LNCaP clone FGC (cell line): ENCODE data around the gene CLPTM1L.
"Not testable (repeated sequence)": the region's sequence is repeated elsewhere in the genome, so short reads cannot be mapped to it uniquely, and the experiment has no call there.

Experiments used
- DNase-seq: peaks from one replicate; pipeline ENCODE4 v3.0.0-alpha.2; 2011; ENCODE audit warnings: low read depth
- H3K4me3 ChIP-seq: 2 replicates; pipeline ENCODE4 v1.5.1; 2011; ENCODE audit warnings: mild to moderate bottlenecking, low read depth, low read length, control low read depth
- TF ChIP-seq, protein P1 (sequence below): IDR thresholded peaks from 2 replicates; pipeline ENCODE4 v1.5.1; 2012; ENCODE audit warnings: mild to moderate bottlenecking; ENCODE audit not compliant: control insufficient read depth, insufficient read depth; ENCODE audit errors: extremely low read depth

CLPTM1L gene

DNA sequence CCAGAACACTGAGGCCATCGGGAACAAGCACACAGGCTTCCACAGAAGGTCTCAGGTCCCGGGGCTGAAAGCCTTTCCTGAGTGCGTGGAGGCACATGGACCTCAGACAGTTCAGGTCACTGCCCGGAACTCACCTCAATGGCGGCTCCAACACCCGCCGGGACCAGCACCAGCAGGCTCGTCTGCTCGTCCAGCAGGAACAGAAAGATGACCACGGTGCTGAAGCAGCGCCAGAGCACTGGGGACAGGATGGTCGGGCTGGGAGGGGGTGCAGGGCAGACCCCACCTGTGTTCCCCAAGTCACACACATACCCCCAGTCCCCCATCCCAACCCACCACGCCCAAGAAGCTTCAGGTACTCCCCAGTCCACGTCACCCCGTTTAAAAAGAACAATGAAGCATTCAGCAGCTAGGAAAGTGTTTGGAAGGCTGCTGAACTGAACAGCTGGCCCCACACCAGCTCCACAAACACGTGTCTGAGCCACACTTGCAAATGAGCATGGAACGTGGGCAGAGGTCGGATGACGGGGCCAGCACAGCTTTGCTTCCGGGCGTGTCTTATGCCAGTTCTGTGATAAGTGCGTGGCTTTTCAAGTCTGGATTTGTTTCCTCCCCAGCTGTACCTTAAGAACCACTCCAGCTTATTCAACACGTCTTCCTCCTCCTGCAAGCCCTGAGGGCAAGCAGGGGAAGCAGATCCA lies 14.6 kb downstream of the CLPTM1L start:
- no peak for DNase-seq
- TF ChIP-seq, protein P1, sequence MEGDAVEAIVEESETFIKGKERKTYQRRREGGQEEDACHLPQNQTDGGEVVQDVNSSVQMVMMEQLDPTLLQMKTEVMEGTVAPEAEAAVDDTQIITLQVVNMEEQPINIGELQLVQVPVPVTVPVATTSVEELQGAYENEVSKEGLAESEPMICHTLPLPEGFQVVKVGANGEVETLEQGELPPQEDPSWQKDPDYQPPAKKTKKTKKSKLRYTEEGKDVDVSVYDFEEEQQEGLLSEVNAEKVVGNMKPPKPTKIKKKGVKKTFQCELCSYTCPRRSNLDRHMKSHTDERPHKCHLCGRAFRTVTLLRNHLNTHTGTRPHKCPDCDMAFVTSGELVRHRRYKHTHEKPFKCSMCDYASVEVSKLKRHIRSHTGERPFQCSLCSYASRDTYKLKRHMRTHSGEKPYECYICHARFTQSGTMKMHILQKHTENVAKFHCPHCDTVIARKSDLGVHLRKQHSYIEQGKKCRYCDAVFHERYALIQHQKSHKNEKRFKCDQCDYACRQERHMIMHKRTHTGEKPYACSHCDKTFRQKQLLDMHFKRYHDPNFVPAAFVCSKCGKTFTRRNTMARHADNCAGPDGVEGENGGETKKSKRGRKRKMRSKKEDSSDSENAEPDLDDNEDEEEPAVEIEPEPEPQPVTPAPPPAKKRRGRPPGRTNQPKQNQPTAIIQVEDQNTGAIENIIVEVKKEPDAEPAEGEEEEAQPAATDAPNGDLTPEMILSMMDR: no peak
- no peak overlapping the region for H3K4me3 ChIP-seq

DNA sequence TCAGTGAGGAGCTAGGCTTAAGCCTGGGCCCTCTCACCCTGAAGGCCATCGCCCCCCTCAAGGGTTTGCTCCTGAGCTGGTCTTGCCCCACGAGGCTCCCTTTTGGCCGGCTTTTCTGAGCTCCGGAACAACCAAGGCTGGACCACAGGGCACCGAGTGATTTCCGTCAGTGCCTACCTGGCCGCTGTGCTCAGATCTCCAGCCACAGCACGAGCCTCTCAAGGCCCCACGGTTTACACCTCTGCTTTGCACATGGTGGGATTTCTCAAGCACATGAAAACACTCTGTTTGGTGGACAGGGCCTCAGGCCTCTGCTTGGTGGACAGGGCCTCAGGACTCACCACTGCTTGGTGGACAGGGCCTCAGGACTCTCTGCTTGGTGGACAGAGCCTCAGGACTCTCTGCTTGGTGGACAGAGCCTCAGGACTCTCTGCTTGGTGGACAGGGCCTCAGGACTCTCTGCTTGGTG lies 15.8 kb downstream of the CLPTM1L start:
- TF ChIP-seq, protein P1: no peak
- no peak overlapping the region for H3K4me3 ChIP-seq
- no peak for DNase-seq

DNA sequence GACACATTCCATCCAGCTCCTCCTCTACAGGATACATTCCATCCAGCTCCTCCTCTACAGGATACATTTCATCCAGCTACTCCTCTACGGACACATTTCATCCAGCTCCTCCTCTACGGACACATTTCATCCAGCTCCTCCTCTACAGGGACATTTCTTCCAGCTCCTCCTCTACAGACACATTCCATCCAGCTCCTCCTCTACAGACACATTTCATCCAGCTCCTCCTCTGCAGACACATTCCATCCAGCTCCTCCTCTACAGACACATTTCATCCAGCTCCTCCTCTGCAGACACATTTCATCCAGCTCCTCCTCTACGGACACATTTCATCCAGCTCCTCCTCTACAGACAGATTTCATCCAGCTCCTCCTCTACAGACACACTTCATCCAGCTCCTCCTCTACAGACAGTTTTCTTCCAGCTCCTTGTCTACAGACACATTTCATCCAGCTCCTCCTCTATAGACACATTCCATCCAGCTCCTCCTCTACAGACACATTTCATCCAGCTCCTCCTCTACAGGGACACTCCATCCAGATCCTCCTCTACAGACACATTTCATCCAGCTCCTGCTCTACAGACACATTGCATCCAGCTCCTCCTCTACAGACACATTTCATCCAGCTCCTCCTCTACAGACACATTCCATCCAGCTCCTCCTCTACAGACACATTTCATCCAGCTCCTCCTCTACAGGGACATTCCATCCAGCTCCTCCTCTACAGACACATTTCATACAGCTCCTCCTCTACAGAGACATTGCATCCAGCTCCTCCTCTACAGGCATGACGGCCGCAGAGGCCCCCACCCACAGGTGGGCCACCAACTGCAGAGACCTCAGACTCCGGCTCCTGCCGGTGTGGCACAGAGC lies 16.4 kb downstream of the CLPTM1L start:
- DNase-seq, H3K4me3 ChIP-seq: not testable (repeated sequence)

DNA sequence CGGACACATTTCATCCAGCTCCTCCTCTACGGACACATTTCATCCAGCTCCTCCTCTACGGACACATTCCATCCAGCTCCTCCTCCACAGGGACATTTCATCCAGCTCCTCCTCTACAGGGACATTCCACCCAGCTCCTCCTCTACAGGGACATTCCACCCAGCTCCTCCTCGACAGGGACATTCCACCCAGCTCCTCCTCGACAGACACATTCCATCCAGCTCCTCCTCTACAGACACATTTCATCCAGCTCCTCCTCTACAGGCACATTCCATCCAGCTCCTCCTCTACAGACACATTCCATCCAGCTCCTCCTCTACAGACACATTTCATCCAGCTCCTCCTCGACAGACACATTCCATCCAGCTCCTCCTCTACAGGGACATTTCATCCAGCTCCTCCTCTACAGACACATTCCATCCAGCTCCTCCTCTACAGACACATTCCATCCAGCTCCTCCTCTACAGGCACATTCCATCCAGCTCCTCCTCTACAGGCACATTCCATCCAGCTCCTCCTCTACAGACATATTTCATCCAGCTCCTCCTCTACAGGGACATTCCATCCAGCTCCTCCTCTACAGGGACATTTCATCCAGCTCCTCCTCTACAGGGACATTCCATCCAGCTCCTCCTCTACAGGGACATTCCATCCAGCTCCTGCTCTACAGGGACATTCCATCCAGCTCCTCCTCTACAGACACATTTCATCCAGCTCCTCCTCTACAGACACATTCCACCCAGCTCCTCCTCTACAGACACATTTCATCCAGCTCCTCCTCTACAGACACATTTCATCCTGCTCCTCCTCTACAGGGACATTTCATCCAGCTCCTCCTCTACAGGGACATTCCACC lies 17.8 kb downstream of the CLPTM1L start:
- H3K4me3 ChIP-seq, DNase-seq: not testable (repeated sequence)

DNA sequence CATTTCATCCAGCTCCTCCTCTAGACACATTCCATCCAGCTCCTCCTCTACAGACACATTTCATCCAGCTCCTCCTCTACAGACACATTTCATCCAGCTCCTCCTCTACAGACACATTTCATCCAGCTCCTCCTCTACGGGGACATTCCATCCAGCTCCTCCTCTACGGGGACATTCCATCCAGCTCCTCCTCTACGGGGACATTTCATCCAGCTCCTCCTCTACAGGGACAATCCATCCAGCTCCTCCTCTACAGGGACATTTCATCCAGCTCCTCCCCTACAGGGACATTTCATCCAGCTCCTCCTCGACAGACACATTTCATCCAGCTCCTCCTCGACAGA lies 18.4 kb downstream of the CLPTM1L start:
- not testable (repeated sequence) for H3K4me3 ChIP-seq, DNase-seq

DNA sequence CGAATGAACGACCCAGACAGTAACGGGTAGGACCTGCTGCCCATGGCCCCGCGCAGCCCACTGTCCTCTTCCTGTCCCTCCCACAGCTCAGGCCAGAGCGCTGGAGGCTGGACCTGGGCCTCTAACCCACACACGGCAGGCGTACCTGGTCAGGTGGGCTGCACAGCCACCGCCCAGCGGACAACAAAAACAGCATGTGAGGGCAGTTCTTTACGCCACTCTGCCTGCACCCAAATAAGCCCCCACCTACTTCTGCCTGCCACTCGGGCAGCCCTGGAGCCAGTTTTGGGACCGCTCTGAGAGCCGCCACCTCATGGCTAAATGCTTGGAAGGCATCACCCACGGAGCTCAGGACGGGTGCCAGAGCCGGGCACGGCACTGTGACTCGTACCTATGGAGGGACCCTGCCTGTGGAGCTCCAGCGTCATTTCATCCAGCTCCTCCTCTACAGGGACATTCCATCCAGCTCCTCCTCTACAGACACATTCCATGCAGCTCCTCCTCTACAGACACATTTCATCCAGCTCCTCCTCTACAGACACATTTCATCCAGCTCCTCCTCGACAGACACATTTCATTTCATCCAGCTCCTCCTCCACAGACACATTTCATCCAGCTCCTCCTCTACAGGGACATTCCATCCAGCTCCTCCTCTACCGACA lies 18.9 kb downstream of the CLPTM1L start:
- DNase-seq: no peak
- H3K4me3 ChIP-seq: no peak overlapping the region
- TF ChIP-seq, protein P1: no peak

DNA sequence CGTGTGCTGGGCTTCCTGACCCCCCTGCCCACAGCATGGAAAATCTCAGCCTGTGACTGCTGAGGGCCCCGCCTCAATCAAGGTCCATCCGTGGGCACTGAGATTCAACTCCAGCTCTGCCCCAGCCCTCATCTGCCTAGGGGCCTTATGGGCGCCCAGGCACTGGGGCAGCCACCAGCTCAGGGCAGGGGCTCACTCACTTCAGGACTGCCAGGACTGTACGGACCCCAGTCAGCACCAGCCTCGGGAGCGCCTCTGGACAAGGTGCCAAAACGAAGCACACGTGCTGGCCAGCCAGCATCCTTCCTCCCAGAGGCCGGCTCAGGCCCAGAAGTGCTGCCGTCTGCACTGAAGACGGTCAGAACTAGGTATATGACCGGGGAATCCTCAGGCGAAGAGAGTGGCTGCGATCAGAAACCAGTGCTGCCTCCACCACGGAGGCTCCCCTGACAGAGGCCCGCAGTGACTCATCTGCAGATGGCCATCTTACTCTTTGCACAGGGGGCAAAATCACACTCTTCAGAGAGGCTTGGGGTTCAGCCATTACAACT lies 19.6 kb downstream of the CLPTM1L start:
- DNase-seq: no peak
- TF ChIP-seq, protein P1: no peak
- no peak overlapping the region for H3K4me3 ChIP-seq
